Right ventricle myocardium superior (tissue), 1 donor: ENCODE results near the gene ARHGAP11B.
"Not testable (repeated sequence)": the region's sequence is repeated elsewhere in the genome, so short reads cannot be mapped to it uniquely, and the experiment has no call there.

Source experiments
- ATAC-seq: fragments of 200-7000 bp; cut with Tn5 transposase; one replicate; pipeline ENCODE4 v1.9.1; 2020; ENCODE audit warnings: mild to moderate bottlenecking; ENCODE audit not compliant: poor library complexity
- DNase-seq: peaks from one replicate; pipeline ENCODE4 v3.0.0-alpha.2; 2020
- intact Hi-C: fragments of 100-400 bp; cut with DNase I; formaldehyde crosslinking; loops from one replicate; pipeline ENCODE4 v1.11.2; 2022
- long read RNA-seq: library from polyadenylated mRNA; unstranded; transcript quantifications from one replicate; pipeline ENCODE4 v2.0.0, GENCODE V29; 2021
- donor health status: DM: no; HTN: yes; CAD: no; lungs with severe emphysema.

The ARHGAP11B gene
- long read RNA-seq, result 0 reads

- intact Hi-C loops, result not testable (repeated sequence)
- peak; percentile 91 for DNase-seq
These were observed at the start of gene ARHGAP11B for GRCh38 chr15:30625436-30626193. TSS of gene ARHGAP11B (plus strand) at chr15:30626128.

GRCh38 chr15:30579394-30579970, 46.4 kb upstream of the ARHGAP11B start:
- ATAC-seq, DNase-seq, intact Hi-C loops: not testable (repeated sequence)

More at GRCh38 chr15:30625436-30626193, at the start of gene ARHGAP11B:
- peak; percentile 98 for ATAC-seq

- intact Hi-C loops, ATAC-seq, DNase-seq: not testable (repeated sequence)
These were observed 45.2 kb upstream of the ARHGAP11B start for GRCh38 chr15:30580716-30581115.

GRCh38 chr15:30598953-30599352, 27.0 kb upstream of the ARHGAP11B start:
- intact Hi-C loops, ATAC-seq, DNase-seq: not testable (repeated sequence)

GRCh38 chr15:30603796-30604195, 22.1 kb upstream of the ARHGAP11B start, which contains the start of gene GOLGA8H:
TSS of gene GOLGA8H (plus strand) at chr15:30604028. CDS start at chr15:30604126, 98 bp downstream.
- DNase-seq, intact Hi-C loops, ATAC-seq: not testable (repeated sequence)

GRCh38 chr15:30612271-30612670, 13.7 kb upstream of the ARHGAP11B start:
- intact Hi-C loops, DNase-seq, ATAC-seq: not testable (repeated sequence)

GRCh38 chr15:30621342-30621741, 4.6 kb upstream of the ARHGAP11B start:
- ATAC-seq, DNase-seq, intact Hi-C loops: not testable (repeated sequence)

- intact Hi-C loops, DNase-seq, ATAC-seq: not testable (repeated sequence)
These were observed 252 bp downstream of the ARHGAP11B start for GRCh38 chr15:30626194-30626565.

GRCh38 chr15:30626632-30627031, 704 bp downstream of the ARHGAP11B start:
- intact Hi-C loops, ATAC-seq, DNase-seq: not testable (repeated sequence)

- no peak for ATAC-seq
- no peak for DNase-seq
- intact Hi-C loops, result no loop called here
These were observed 24.3 kb downstream of the ARHGAP11B start for GRCh38 chr15:30650012-30650929.

- intact Hi-C loops, result loop anchor here (10.0 kb wide), 1 partner anchor 84 kb away; no protein-coding TSS in a partner anchor
- DNase-seq, ATAC-seq: not testable (repeated sequence)
These were observed 35.2 kb downstream of the ARHGAP11B start for GRCh38 chr15:30661154-30661553.

- intact Hi-C loops, result loop anchor here (10.0 kb wide), 1 partner anchor 75 kb away; no protein-coding TSS in a partner anchor
- DNase-seq, ATAC-seq: not testable (repeated sequence)
These were observed 43.7 kb downstream of the ARHGAP11B start for GRCh38 chr15:30669621-30670020.

GRCh38 chr15:30670056-30670455, 44.1 kb downstream of the ARHGAP11B start:
- no peak for ATAC-seq
- intact Hi-C loops, result no loop called here

GRCh38 chr15:30671309-30671708, 45.4 kb downstream of the ARHGAP11B start:
- ATAC-seq (no peak), DNase-seq (no peak)
- intact Hi-C loops, result no loop called here

More at GRCh38 chr15:30670056-30670455, 44.1 kb downstream of the ARHGAP11B start:
- DNase-seq, result no peak

GRCh38 chr15:30675126-30675525, 49.2 kb downstream of the ARHGAP11B start:
- no peak for ATAC-seq
- intact Hi-C loops, result no loop called here
- DNase-seq, result no peak

- DNase-seq, intact Hi-C loops, ATAC-seq: not testable (repeated sequence)
These were observed 50.0 kb downstream of the ARHGAP11B start for GRCh38 chr15:30675891-30676290.

GRCh38 chr15:30680997-30681396, 55.1 kb downstream of the ARHGAP11B start:
- DNase-seq, ATAC-seq: not testable (repeated sequence)

GRCh38 chr15:30685709-30686285, 59.9 kb downstream of the ARHGAP11B start:
- peak; percentile 88 for ATAC-seq
- DNase-seq, intact Hi-C loops: not testable (repeated sequence)

More at GRCh38 chr15:30680997-30681396, 55.1 kb downstream of the ARHGAP11B start:
- intact Hi-C loops, result not testable (repeated sequence)
